GM23248 (cell line): ENCODE measurements around the gene EEA1. TPM values are rescaled to one million over a fixed set of nuclear protein-coding genes. Genes with fewer than 3 reads are reported as not detected.
"Not testable (repeated sequence)": the region's sequence is repeated elsewhere in the genome, so short reads cannot be mapped to it uniquely, and the experiment has no call there.

Experiments
- DNase-seq: peaks from one replicate; pipeline ENCODE4 v3.0.0-alpha.2; 2015
- H2AFZ ChIP-seq: fragments of 200-600 bp; sonication (generic); 2 replicates; pipeline ENCODE4 v1.6.1; 2016; ENCODE audit warnings: antibody characterized with exemption
- H3F3A ChIP-seq: fragments of 200-600 bp; sonication (generic); 2 replicates; pipeline ENCODE4 v1.6.1; 2016; ENCODE audit warnings: mild to moderate bottlenecking, antibody characterized with exemption, mixed run types; ENCODE audit not compliant: insufficient read depth
- H3K27ac ChIP-seq: fragments of 200-600 bp; sonication (generic); 2 replicates; pipeline ENCODE4 v1.5.1; 2016; ENCODE audit warnings: mild to moderate bottlenecking
- H3K27me3 ChIP-seq: fragments of 200-600 bp; sonication (generic); replicated peaks from 2 replicates; pipeline ENCODE4 v1.6.1; 2016; ENCODE audit warnings: mild to moderate bottlenecking; ENCODE audit not compliant: insufficient read depth
- H3K36me3 ChIP-seq: fragments of 200-600 bp; sonication (generic); 2 replicates; pipeline ENCODE4 v1.6.1; 2016; ENCODE audit warnings: low read depth, mild to moderate bottlenecking
- H3K4me1 ChIP-seq: fragments of 200-600 bp; sonication (generic); 2 replicates; pipeline ENCODE4 v1.6.1; 2016; ENCODE audit warnings: mild to moderate bottlenecking; ENCODE audit not compliant: insufficient read depth
- H3K4me2 ChIP-seq: fragments of 200-600 bp; sonication (generic); one replicate; pipeline ENCODE4 v1.6.1; 2016; ENCODE audit warnings: mild to moderate bottlenecking; ENCODE audit not compliant: unreplicated experiment
- H3K4me3 ChIP-seq: fragments of 200-600 bp; sonication (generic); 2 replicates; pipeline ENCODE4 v1.5.1; 2016; ENCODE audit warnings: mild to moderate bottlenecking
- H3K79me2 ChIP-seq: fragments of 200-600 bp; sonication (generic); 2 replicates; pipeline ENCODE4 v1.6.1; 2016; ENCODE audit warnings: mild to moderate bottlenecking; ENCODE audit not compliant: insufficient read depth
- H3K9ac ChIP-seq: fragments of 200-600 bp; sonication (generic); 2 replicates; pipeline ENCODE4 v1.6.1; 2016; ENCODE audit warnings: mild to moderate bottlenecking
- H3K9me2 ChIP-seq: fragments of 200-600 bp; sonication (generic); 2 replicates; pipeline ENCODE4 v1.6.1; 2016; ENCODE audit warnings: mixed run types, mild to moderate bottlenecking, moderate library complexity; ENCODE audit not compliant: insufficient read depth
- H3K9me3 ChIP-seq: fragments of 200-600 bp; sonication (generic); one replicate; pipeline ENCODE4 v1.6.1; 2017; ENCODE audit warnings: low read depth
- H4K20me1 ChIP-seq: fragments of 200-600 bp; sonication (generic); 2 replicates; pipeline ENCODE4 v1.6.0; 2016; ENCODE audit not compliant: insufficient read depth
- EZH2 ChIP-seq: fragments of 200-600 bp; sonication (generic); IDR thresholded peaks from 2 replicates; pipeline ENCODE4 v1.6.1; 2018; ENCODE audit warnings: antibody characterized with exemption, mild to moderate bottlenecking; ENCODE audit not compliant: insufficient read depth, poor library complexity, severe bottlenecking
- EZH2phosphoT487 ChIP-seq: fragments of 200-600 bp; sonication (generic); IDR thresholded peaks from 2 replicates; pipeline ENCODE4 v1.6.1; 2018; ENCODE audit warnings: antibody characterized with exemption, moderate library complexity, mild to moderate bottlenecking, low read depth; ENCODE audit not compliant: insufficient read depth
- WGBS, 2 experiments: methylation state at CpG; one replicate each; pipeline ENCODE4 v1.1.6; 2015 to 2017; ENCODE audit warnings: low lambda C conversion rate in 2 of 2, low coverage in 1 of 2; ENCODE audit errors: missing lambda C conversion rate in 2 of 2; 5-methylcytosine and 5-hydroxymethylcytosine counted together
- in situ Hi-C: fragments of 300-500 bp; cut with MboI; formaldehyde crosslinking; loops from 2 replicates; pipeline ENCODE4 v1.15.0; 2020
- polyA plus RNA-seq: library from polyadenylated mRNA; unstranded; fragments of >200 nt; fragmentation: Nextera tagmentation; extraction: Ambion mirVana; gene quantifications from 2 replicates; pipeline ENCODE4 v1.2.1, GENCODE V29; 2016
- total RNA-seq: library from RNA; depleted of rRNA; stranded (reverse); fragments of >200 nt; shearing (Covaris generic); gene quantifications from 2 replicates; pipeline ENCODE4 v1.2.3, GENCODE V29; 2014

EEA1 gene
- total and polyA plus RNA-seq, 2 experiments from 2014 or later, result 17.8 to 55.7 TPM

GRCh38 chr12:92973614-92974013 is 44.5 kb upstream of the EEA1 start:
- Histone ChIP-seq H3K27ac (peak overlapping the region; percentile 38), H4K20me1 (no peaks in the 10 kb centered on the region), H2AFZ (peak overlapping the region; percentile 8; the same call in 1 of the 2 replicates), H3K4me2 (no peak overlapping the region), H3F3A (peaks cover 41% of the 10 kb centered on the region), H3K36me3 (no peaks in the 10 kb centered on the region), H3K4me1 (peaks cover 33% of the 10 kb centered on the region), H3K27me3 (no peaks in the 10 kb centered on the region), H3K9me3 (no peaks in the 10 kb centered on the region), H3K79me2 (no peaks in the 10 kb centered on the region), H3K4me3 (no peak overlapping the region), H3K9me2 (no peaks in the 10 kb centered on the region), H3K9ac (no peak overlapping the region)
- in situ Hi-C loops, result no loop called here
- WGBS, 2 experiments, result 62 to 68% methylated on average over 1 of the region's 1 CpG
- peak; percentile 80 for DNase-seq
- no peak for TF ChIP-seq EZH2

GRCh38 chr12:92971859-92972524 is 42.9 kb upstream of the EEA1 start:
- TF ChIP-seq EZH2phosphoT487 (no peak), EZH2 (no peak)

DNA sequence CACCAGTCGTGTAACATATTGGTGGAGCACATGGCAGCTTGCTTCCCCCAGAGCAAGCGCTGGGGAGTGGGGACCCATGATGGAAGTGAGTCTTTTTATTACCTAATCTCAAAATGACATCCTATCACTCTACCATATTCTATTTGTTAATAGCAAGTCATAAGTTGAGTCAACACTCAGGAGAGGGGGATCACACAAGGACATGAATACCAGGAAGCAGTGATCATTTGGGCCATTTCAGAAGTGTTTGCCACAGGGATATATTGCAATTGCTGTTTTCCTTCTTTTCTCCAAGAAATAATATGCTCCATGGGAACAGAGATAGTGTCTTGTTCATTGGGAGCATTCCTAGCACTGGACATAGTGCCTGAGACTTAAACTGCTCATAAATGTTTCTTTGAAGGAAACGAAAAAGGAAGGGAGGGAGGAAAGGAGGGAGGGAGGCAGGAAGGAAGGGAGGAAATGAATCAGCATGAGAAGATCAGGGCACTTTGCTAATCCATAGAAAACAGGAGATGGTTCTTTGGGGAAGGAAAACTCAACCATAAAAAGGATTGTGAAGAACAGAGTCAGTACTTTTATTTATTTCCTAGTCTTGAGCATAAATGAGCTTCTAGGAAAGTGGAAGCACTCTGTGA is 39.2 kb upstream of the EEA1 start:
- in situ Hi-C loops, result no loop called here
- Histone ChIP-seq H3K4me3 (no peak overlapping the region), H4K20me1 (no peaks in the 10 kb centered on the region), H3K9ac (no peak overlapping the region), H3K36me3 (no peaks in the 10 kb centered on the region), H3K9me2 (no peaks in the 10 kb centered on the region), H2AFZ (peak overlapping the region; percentile 31), H3K27me3 (no peaks in the 10 kb centered on the region), H3K79me2 (no peaks in the 10 kb centered on the region), H3K9me3 (no peaks in the 10 kb centered on the region), H3K27ac (no peak overlapping the region), H3F3A (peaks cover 44% of the 10 kb centered on the region), H3K4me1 (peaks cover 27% of the 10 kb centered on the region), H3K4me2 (no peak overlapping the region)
- 65 to 70% methylated on average over 3 of the region's 3 CpGs for WGBS, 2 experiments
- peak; percentile 23 for DNase-seq
- no peak for TF ChIP-seq EZH2
- no peak for TF ChIP-seq EZH2phosphoT487

More at GRCh38 chr12:92971859-92972524, 42.9 kb upstream of the EEA1 start:
- H2AFZ ChIP-seq, result 0 out of 2 replicates have a peak overlapping the region, but pooled peaks have one; percentile 5
- peak overlapping the region; percentile 53 for H3K4me3 ChIP-seq
- peak overlapping the region; percentile 61 for H3K4me2 ChIP-seq
- H3K9me3 ChIP-seq, result no peaks in the 10 kb centered on the region
- peaks cover 33% of the 10 kb centered on the region for H3K4me1 ChIP-seq
- H3K36me3 ChIP-seq, result no peaks in the 10 kb centered on the region
- no peaks in the 10 kb centered on the region for H3K27me3 ChIP-seq
- no peaks in the 10 kb centered on the region for H3K9me2 ChIP-seq
- H3K9ac ChIP-seq, result peak overlapping the region; percentile 65
- no peaks in the 10 kb centered on the region for H4K20me1 ChIP-seq
- H3K27ac ChIP-seq, result peak overlapping the region; percentile 95
- WGBS, 2 experiments, result 0% methylated on average over 1 of the region's 1 CpG
- DNase-seq, result peak; percentile 90
- H3K79me2 ChIP-seq, result no peaks in the 10 kb centered on the region
- in situ Hi-C loops, result no loop called here
- H3F3A ChIP-seq, result peaks cover 50% of the 10 kb centered on the region

DNA sequence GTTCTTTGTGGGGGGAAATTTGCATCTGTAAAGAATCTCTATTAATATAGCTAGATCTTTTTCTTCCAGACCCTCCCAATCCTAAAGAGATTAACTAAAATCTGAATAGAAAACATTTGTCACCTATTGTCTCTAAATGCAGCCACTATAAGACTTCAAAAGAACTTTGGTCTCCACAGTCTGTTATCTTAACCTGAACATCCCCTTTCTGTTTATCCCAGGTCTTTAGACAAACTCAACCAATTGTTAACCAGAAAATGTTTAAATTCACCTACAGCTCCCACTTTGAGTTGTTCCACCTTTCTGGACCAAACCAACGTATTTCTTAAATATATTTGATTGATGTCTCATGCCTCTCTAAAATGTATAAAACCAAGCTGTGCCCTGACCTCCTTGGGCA is 35.3 kb upstream of the EEA1 start:
- in situ Hi-C loops, H4K20me1 ChIP-seq, H3K79me2 ChIP-seq, H3K36me3 ChIP-seq, H3K4me1 ChIP-seq, H3K27me3 ChIP-seq, H3K4me2 ChIP-seq, H3K9ac ChIP-seq, H2AFZ ChIP-seq, H3K9me3 ChIP-seq, H3K9me2 ChIP-seq, H3K27ac ChIP-seq, H3K4me3 ChIP-seq, DNase-seq: not testable (repeated sequence)
- whole genome bisulfite sequencing, 2 experiments, result 65 to 80% methylated on average over 1 of the region's 1 CpG
- peaks cover 15% of the 10 kb centered on the region; the same call in 1 of the 2 replicates for H3F3A ChIP-seq
